ENCODE data around the gene FOXA3. TPM values are rescaled to one million over a fixed set of nuclear protein-coding genes. Genes with fewer than 3 reads are reported as not detected.

Gene FOXA3
- total RNA-seq, 1 experiment from 2014 or later, result 15.3 TPM

DNA sequence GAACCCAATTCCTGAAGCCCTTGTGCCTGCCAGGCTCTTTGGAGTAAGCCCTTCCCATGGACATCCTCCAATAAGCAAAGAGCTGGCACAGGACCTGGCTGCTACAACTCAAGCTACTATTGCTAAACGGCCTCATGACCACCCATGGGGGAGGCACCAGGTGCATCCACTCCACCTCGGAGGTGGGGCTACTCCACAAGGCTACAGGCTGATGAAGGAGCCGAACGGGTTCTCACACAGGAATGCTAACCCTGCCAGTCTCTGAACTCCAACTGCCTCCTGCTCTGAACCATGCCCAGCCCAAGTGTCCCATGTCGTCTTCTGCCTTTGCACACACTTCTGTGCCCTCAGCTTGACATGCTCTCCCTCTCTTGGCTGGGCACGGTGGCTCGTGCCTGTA, 11.1 kb upstream of the FOXA3 start:
- Mint-ChIP-seq H3K27me3 (ENCODE audit: insufficient read depth, unreplicated experiment) (no peaks in the 10 kb centered on the region), H3K27ac (ENCODE audit: unreplicated experiment) (no peak overlapping the region), H3K9me3 (ENCODE audit: unreplicated experiment) (no peaks in the 10 kb centered on the region), H3K4me3 (ENCODE audit: unreplicated experiment) (no peak overlapping the region), H3K36me3 (ENCODE audit: insufficient read depth, unreplicated experiment) (peaks cover 84% of the 10 kb centered on the region), H3K4me1 (ENCODE audit: low read depth, unreplicated experiment) (no peaks in the 10 kb centered on the region)
- Histone ChIP-seq H3K36me3 (ENCODE audit: control insufficient read depth, insufficient read depth, low read length) (peaks cover 11% of the 10 kb centered on the region), H3K4me3 (ENCODE audit: low read depth, low read length) (no peak overlapping the region), H3K4me1 (no peaks in the 10 kb centered on the region), H3K27me3 (replicated peaks; ENCODE audit: control insufficient read depth, insufficient read depth, low read length) (no peaks in the 10 kb centered on the region), H3K9me3 (no peaks in the 10 kb centered on the region)
- TF ChIP-seq, protein P1, sequence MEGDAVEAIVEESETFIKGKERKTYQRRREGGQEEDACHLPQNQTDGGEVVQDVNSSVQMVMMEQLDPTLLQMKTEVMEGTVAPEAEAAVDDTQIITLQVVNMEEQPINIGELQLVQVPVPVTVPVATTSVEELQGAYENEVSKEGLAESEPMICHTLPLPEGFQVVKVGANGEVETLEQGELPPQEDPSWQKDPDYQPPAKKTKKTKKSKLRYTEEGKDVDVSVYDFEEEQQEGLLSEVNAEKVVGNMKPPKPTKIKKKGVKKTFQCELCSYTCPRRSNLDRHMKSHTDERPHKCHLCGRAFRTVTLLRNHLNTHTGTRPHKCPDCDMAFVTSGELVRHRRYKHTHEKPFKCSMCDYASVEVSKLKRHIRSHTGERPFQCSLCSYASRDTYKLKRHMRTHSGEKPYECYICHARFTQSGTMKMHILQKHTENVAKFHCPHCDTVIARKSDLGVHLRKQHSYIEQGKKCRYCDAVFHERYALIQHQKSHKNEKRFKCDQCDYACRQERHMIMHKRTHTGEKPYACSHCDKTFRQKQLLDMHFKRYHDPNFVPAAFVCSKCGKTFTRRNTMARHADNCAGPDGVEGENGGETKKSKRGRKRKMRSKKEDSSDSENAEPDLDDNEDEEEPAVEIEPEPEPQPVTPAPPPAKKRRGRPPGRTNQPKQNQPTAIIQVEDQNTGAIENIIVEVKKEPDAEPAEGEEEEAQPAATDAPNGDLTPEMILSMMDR (IDR thresholded peaks at IDR 0.05; ENCODE audit: insufficient read depth in 1 of 2, low read depth in 1 of 2, low read length in 1 of 2, severe bottlenecking in 1 of 2, unreplicated experiment in 1 of 2), result no peak
- ChIA-PET POLR2A (interaction anchor here (0.7 kb wide), 1 partner anchor 78 kb away, joined by 6 read pairs; no protein-coding TSS in a partner anchor), CTCF (no interaction called here)
- no TSS peak for BruUV-seq (replicated peaks)
- DNase-seq, result no peak
- intact Hi-C loops (cut with micrococcal nuclease; ENCODE audit: unreplicated experiment), result no loop called here

- H3K27ac Mint-ChIP-seq (ENCODE audit: unreplicated experiment), result peak overlapping the region; percentile 35
- CTCF ChIA-PET, result no interaction called here
- peaks cover 84% of the 10 kb centered on the region for H3K36me3 Mint-ChIP-seq (ENCODE audit: insufficient read depth, unreplicated experiment)
- H3K4me1 Mint-ChIP-seq (ENCODE audit: low read depth, unreplicated experiment), result no peaks in the 10 kb centered on the region
- Histone ChIP-seq H3K27me3 (replicated peaks; ENCODE audit: control insufficient read depth, insufficient read depth, low read length) (no peaks in the 10 kb centered on the region), H3K4me1 (no peaks in the 10 kb centered on the region), H3K36me3 (ENCODE audit: control insufficient read depth, insufficient read depth, low read length) (peaks cover 6% of the 10 kb centered on the region), H3K4me3 (ENCODE audit: low read depth, low read length) (no peak overlapping the region), H3K9me3 (no peaks in the 10 kb centered on the region)
- H3K4me3 Mint-ChIP-seq (ENCODE audit: unreplicated experiment), result no peak overlapping the region
- no TSS peak for BruUV-seq (replicated peaks)
- intact Hi-C loops (cut with micrococcal nuclease; ENCODE audit: unreplicated experiment), result no loop called here
- POLR2A ChIA-PET, result no interaction called here
- H3K9me3 Mint-ChIP-seq (ENCODE audit: unreplicated experiment), result no peaks in the 10 kb centered on the region
- H3K27me3 Mint-ChIP-seq (ENCODE audit: insufficient read depth, unreplicated experiment), result no peaks in the 10 kb centered on the region
- TF ChIP-seq, protein P1 (IDR thresholded peaks at IDR 0.05; ENCODE audit: insufficient read depth in 1 of 2, low read depth in 1 of 2, low read length in 1 of 2, severe bottlenecking in 1 of 2, unreplicated experiment in 1 of 2), result no peak
- no peak for DNase-seq
These were observed 9.9 kb upstream of the FOXA3 start for GRCh38 chr19:45854167-45854778.

- H3K9me3 ChIP-seq, result no peaks in the 10 kb centered on the region
- BruUV-seq (replicated peaks), result no TSS peak
- Mint-ChIP-seq H3K36me3 (ENCODE audit: insufficient read depth, unreplicated experiment) (peaks cover 71% of the 10 kb centered on the region), H3K27ac (ENCODE audit: unreplicated experiment) (no peak overlapping the region), H3K4me1 (ENCODE audit: low read depth, unreplicated experiment) (peaks cover 7% of the 10 kb centered on the region), H3K27me3 (ENCODE audit: insufficient read depth, unreplicated experiment) (no peaks in the 10 kb centered on the region), H3K4me3 (ENCODE audit: unreplicated experiment) (no peak overlapping the region), H3K9me3 (ENCODE audit: unreplicated experiment) (no peaks in the 10 kb centered on the region)
- no peak for DNase-seq
- TF ChIP-seq, protein P1 (IDR thresholded peaks at IDR 0.05; ENCODE audit: insufficient read depth in 1 of 2, low read depth in 1 of 2, low read length in 1 of 2, severe bottlenecking in 1 of 2, unreplicated experiment in 1 of 2), result no peak
- intact Hi-C loops (cut with micrococcal nuclease; ENCODE audit: unreplicated experiment), result no loop called here
- ChIA-PET POLR2A (no interaction called here), CTCF (interaction anchor here (0.6 to 1.2 kb wide), 2 partner anchors 21 to 90 kb away, joined by 3 to 4 read pairs; no protein-coding TSS in a partner anchor)
- H3K4me1 ChIP-seq, result no peaks in the 10 kb centered on the region
- no peaks in the 10 kb centered on the region for H3K27me3 ChIP-seq (replicated peaks; ENCODE audit: control insufficient read depth, insufficient read depth, low read length)
- H3K4me3 ChIP-seq (ENCODE audit: low read depth, low read length), result no peak overlapping the region
- peaks cover 3% of the 10 kb centered on the region; the same call in 1 of the 2 replicates for H3K36me3 ChIP-seq (ENCODE audit: control insufficient read depth, insufficient read depth, low read length)
These were observed 3.5 kb upstream of the FOXA3 start for GRCh38 chr19:45860359-45861259.
